ENCODE measurements around the gene RGS6. TPM values are rescaled to one million over a fixed set of nuclear protein-coding genes. Genes with fewer than 3 reads are reported as not detected.

The RGS6 gene
- total and polyA plus RNA-seq, 7 donors, result 0.79 to 8.0 (median 1.6) TPM; not detected in 2

GRCh38 chr14:72347118-72347517 is 414.9 kb downstream of the RGS6 start:
- no peak for TF ChIP-seq EP300 (IDR thresholded peaks at IDR 0.05)
- TF ChIP-seq POLR2A (IDR thresholded peaks at IDR 0.05), result no peak
- TF ChIP-seq CTCF (IDR thresholded peaks at IDR 0.05), result no peak
- no peak for TF ChIP-seq POLR2AphosphoS5 (IDR thresholded peaks at IDR 0.05)
- no peak for DNase-seq
- no peaks in the 10 kb centered on the region for H3K27me3 ChIP-seq
- H3K36me3 ChIP-seq, result no peaks in the 10 kb centered on the region
- WGBS, 2 donors, result 74 to 82% methylated on average over 3 of the region's 3 CpGs
- H3K9me3 ChIP-seq, result no peaks in the 10 kb centered on the region
- H3K4me3 ChIP-seq, result no peak overlapping the region
- intact Hi-C loops (cut with DNase I), result no loop called here
- H3K4me1 ChIP-seq, result no peaks in the 10 kb centered on the region
- H3K27ac ChIP-seq, result no peak overlapping the region

- Histone ChIP-seq H3K27me3 (no peaks in the 10 kb centered on the region), H3K4me3 (no peak overlapping the region), H3K36me3 (no peaks in the 10 kb centered on the region), H3K4me1 (no peaks in the 10 kb centered on the region), H3K27ac (no peak overlapping the region), H3K9me3 (no peaks in the 10 kb centered on the region)
- no peak for TF ChIP-seq POLR2A (IDR thresholded peaks at IDR 0.05)
- no peak for TF ChIP-seq EP300 (IDR thresholded peaks at IDR 0.05)
- TF ChIP-seq CTCF (IDR thresholded peaks at IDR 0.05), result no peak
- no peak for TF ChIP-seq POLR2AphosphoS5 (IDR thresholded peaks at IDR 0.05)
- WGBS, 2 donors, result 91 to 93% methylated on average over 1 of the region's 1 CpG
- intact Hi-C loops (cut with DNase I), result no loop called here
- no peak for DNase-seq
Observed at GRCh38 chr14:72350215-72350614, 418.0 kb downstream of the RGS6 start.

GRCh38 chr14:72352012-72352411 is 419.8 kb downstream of the RGS6 start:
- TF ChIP-seq POLR2AphosphoS5 (IDR thresholded peaks at IDR 0.05) (no peak), POLR2A (IDR thresholded peaks at IDR 0.05) (no peak)
- no peaks in the 10 kb centered on the region for H3K9me3 ChIP-seq
- H3K36me3 ChIP-seq, result no peaks in the 10 kb centered on the region
- intact Hi-C loops (cut with DNase I), result no loop called here
- no peak for DNase-seq
- no peak overlapping the region for H3K4me3 ChIP-seq
- H3K27ac ChIP-seq, result no peak overlapping the region
- no peaks in the 10 kb centered on the region for H3K27me3 ChIP-seq
- WGBS, 2 donors, result 81% methylated on average over 2 of the region's 2 CpGs
- no peaks in the 10 kb centered on the region for H3K4me1 ChIP-seq

- Histone ChIP-seq H3K9me3 (no peaks in the 10 kb centered on the region), H3K27me3 (no peaks in the 10 kb centered on the region), H3K4me1 (no peaks in the 10 kb centered on the region), H3K27ac (no peak overlapping the region), H3K36me3 (no peaks in the 10 kb centered on the region), H3K4me3 (no peak overlapping the region)
- WGBS, 2 donors, result 72 to 91% methylated on average over 3 of the region's 3 CpGs
- TF ChIP-seq CTCF (IDR thresholded peaks at IDR 0.05) (no peak), POLR2A (IDR thresholded peaks at IDR 0.05) (no peak), EP300 (IDR thresholded peaks at IDR 0.05) (no peak), POLR2AphosphoS5 (IDR thresholded peaks at IDR 0.05) (no peak)
- intact Hi-C loops (cut with DNase I), result no loop called here
- DNase-seq, result no peak
Observed at GRCh38 chr14:72366619-72367018, 434.4 kb downstream of the RGS6 start.

DNA sequence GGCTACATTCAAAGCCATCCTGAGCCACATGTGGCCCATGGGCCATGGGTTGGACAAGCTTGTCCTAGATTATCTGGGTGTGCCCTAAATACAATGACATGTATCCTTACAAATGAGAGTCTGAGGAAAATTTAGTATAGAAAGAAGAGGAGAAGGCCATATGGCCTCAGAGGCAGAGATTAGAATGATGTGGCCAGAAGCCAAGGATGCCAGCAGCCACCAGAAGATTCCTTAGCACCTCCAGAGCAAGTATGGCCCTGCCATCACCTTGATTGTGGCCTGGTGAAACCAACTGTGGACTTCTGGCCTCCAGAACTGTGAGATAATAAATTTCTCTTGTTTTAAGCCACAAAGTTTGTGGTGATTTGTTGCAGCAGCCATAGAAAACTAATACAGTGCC is 436.9 kb downstream of the RGS6 start:
- intact Hi-C loops (cut with DNase I), result no loop called here
- no peaks in the 10 kb centered on the region for H3K27me3 ChIP-seq
- TF ChIP-seq POLR2A (IDR thresholded peaks at IDR 0.05), result no peak
- no peak for TF ChIP-seq POLR2AphosphoS5 (IDR thresholded peaks at IDR 0.05)
- no peak for TF ChIP-seq CTCF (IDR thresholded peaks at IDR 0.05)
- no peak for TF ChIP-seq EP300 (IDR thresholded peaks at IDR 0.05)
- H3K4me3 ChIP-seq, result no peak overlapping the region
- H3K27ac ChIP-seq, result no peak overlapping the region
- H3K4me1 ChIP-seq, result no peaks in the 10 kb centered on the region
- no peaks in the 10 kb centered on the region for H3K36me3 ChIP-seq
- no peaks in the 10 kb centered on the region for H3K9me3 ChIP-seq
- no peak for DNase-seq
